GM12878 (cell line): ENCODE data around the gene GRIK1. TPM values are rescaled to one million over a fixed set of nuclear protein-coding genes. Genes with fewer than 3 reads are reported as not detected.

Experiments
- ATAC-seq: fragments of 200-7000 bp; cut with Tn5 transposase; 3 replicates; pipeline ENCODE4 v1.9.1; 2020; ENCODE audit warnings: mild to moderate bottlenecking, moderate library complexity
- BruUV-seq: library from RNA; stranded (reverse); fragments of 400-500 nt; replicated peaks from 2 replicates; lab custom pipeline; 2021; lab: Mats Ljungman, UMichigan
- CTCF ChIA-PET: fragments of 300-600 bp; sonication (Branson Sonifier 250); formaldehyde crosslinking; extraction: SDS; loops from one replicate; lab custom pipeline; 2021; ENCODE audit warnings: inconsistent platforms; lab: Yijun Ruan, JAX
- POLR2A ChIA-PET: fragments of 350-600 bp; formaldehyde crosslinking; extraction: SDS; loops from one replicate; lab custom pipeline; 2021; ENCODE audit warnings: inconsistent platforms; lab: Charles Lee
- RAD21 ChIA-PET: fragments of 300-600 bp; sonication (Branson Sonifier 250); formaldehyde crosslinking; loops from one replicate; lab custom pipeline; 2023; ENCODE audit warnings: antibody characterized with exemption; ENCODE audit not compliant: unreplicated experiment; lab: Charles Lee
- SMC1A ChIA-PET: fragments of 300-600 bp; sonication (Branson Sonifier 250); formaldehyde crosslinking; loops from one replicate; lab custom pipeline; 2023; ENCODE audit not compliant: unreplicated experiment, uncharacterized antibody; lab: Charles Lee
- DNase-seq: peaks from one replicate; pipeline ENCODE4 v3.0.0-alpha.2; 2011; ENCODE audit warnings: low read depth, low spot score
- FAIRE-seq: peaks from 3 replicates; lab custom pipeline; 2011; peaks lifted over from hg19 to GRCh38; lab: Jason Lieb, UNC
- H2AFZ ChIP-seq: 2 replicates; pipeline ENCODE4 v1.6.0; 2011; ENCODE audit warnings: low read depth, low read length, control low read depth; ENCODE audit not compliant: control insufficient read depth
- H3K27ac ChIP-seq: 2 replicates; pipeline ENCODE4 v1.5.1; 2011; ENCODE audit warnings: control low read depth; ENCODE audit not compliant: control insufficient read depth, insufficient read depth
- H3K27me3 ChIP-seq, 2 experiments: replicated peaks in 1 of 2; 2 replicates each; pipeline versions ENCODE4 v1.6.0 to v1.6.1; 2011; ENCODE audit warnings: low read length in 1 of 2; ENCODE audit not compliant: control insufficient read depth in 2 of 2, insufficient read depth in 2 of 2
- H3K36me3 ChIP-seq, 2 experiments: 2 replicates each; pipeline ENCODE4 v1.5.1; 2011; ENCODE audit warnings: low read length in 1 of 2; ENCODE audit not compliant: control insufficient read depth in 2 of 2, insufficient read depth in 2 of 2
- H3K4me1 ChIP-seq: 2 replicates; pipeline ENCODE4 v1.6.1; 2011; ENCODE audit warnings: mild to moderate bottlenecking, low read length, moderate library complexity, mixed read lengths; ENCODE audit not compliant: control insufficient read depth, insufficient read depth
- H3K4me2 ChIP-seq: 2 replicates; pipeline ENCODE4 v1.6.0; 2011; ENCODE audit warnings: control low read depth; ENCODE audit not compliant: control insufficient read depth, insufficient read depth
- H3K4me3 ChIP-seq: fragments of 200-600 bp; sonication (generic); 2 replicates; pipeline ENCODE4 v1.5.1; 2016
- H3K79me2 ChIP-seq: 2 replicates; pipeline ENCODE4 v1.6.0; 2011; ENCODE audit warnings: low read length; ENCODE audit not compliant: control insufficient read depth, insufficient read depth
- H3K9ac ChIP-seq: 2 replicates; pipeline ENCODE4 v1.8.0; 2011; ENCODE audit warnings: low read length, control low read depth, mixed read lengths; ENCODE audit not compliant: control insufficient read depth, insufficient read depth
- H3K9me3 ChIP-seq: replicated peaks from 3 replicates; pipeline ENCODE4 v1.5.1; 2011; ENCODE audit warnings: mild to moderate bottlenecking, low read length; ENCODE audit not compliant: control insufficient read depth, insufficient read depth
- H4K20me1 ChIP-seq: 2 replicates; pipeline ENCODE4 v1.6.0; 2011; ENCODE audit not compliant: control insufficient read depth, insufficient read depth
- EED ChIP-seq: sonication (generic); IDR thresholded peaks from 2 replicates; pipeline ENCODE4 v1.6.1; 2016; ENCODE audit warnings: antibody characterized with exemption, low read depth
- IRF4 ChIP-seq: IDR thresholded peaks from 2 replicates; pipeline ENCODE4 v1.6.1; 2011; ENCODE audit warnings: low read depth, low read length
- JUNB ChIP-seq: IDR thresholded peaks from 2 replicates; pipeline ENCODE4 v1.6.1; 2016; ENCODE audit warnings: antibody characterized with exemption, mild to moderate bottlenecking
- NKRF ChIP-seq: fragments of 450-650 bp; conservative IDR thresholded peaks from 2 replicates; pipeline ENCODE4 v1.6.1; 2017; ENCODE audit warnings: mild to moderate bottlenecking, moderate library complexity
- PKNOX1 ChIP-seq: fragments of 450-650 bp; IDR thresholded peaks from 2 replicates; pipeline ENCODE4 v1.6.1; 2016; ENCODE audit warnings: mild to moderate bottlenecking
- REST ChIP-seq: IDR thresholded peaks from 2 replicates; pipeline ENCODE4 v1.6.1; 2012; ENCODE audit warnings: mild to moderate bottlenecking, low read depth, low read length
- SPI1 ChIP-seq: IDR thresholded peaks from 2 replicates; pipeline ENCODE4 v1.6.1; 2011; ENCODE audit warnings: low read depth, mild to moderate bottlenecking, low read length, moderate library complexity, borderline replicate concordance; ENCODE audit not compliant: insufficient read depth
- WGBS: methylation state at CpG from one replicate; pipeline ENCODE4 v1.1.6; 2016; ENCODE audit warnings: low lambda C conversion rate; ENCODE audit not compliant: insufficient replicate concordance, insufficient coverage; ENCODE audit errors: missing lambda C conversion rate; 5-methylcytosine and 5-hydroxymethylcytosine counted together
- in situ Hi-C: fragments of 300-500 bp; cut with MboI; formaldehyde crosslinking; loops from 9 replicates; pipeline ENCODE4 v1.14.3; 2018; ENCODE audit warnings: mixed read lengths
- intact Hi-C: fragments of 100-400 bp; cut with micrococcal nuclease; formaldehyde crosslinking; loops from one replicate; pipeline ENCODE4 v1.14.2; 2022; ENCODE audit not compliant: unreplicated experiment
- polyA plus RNA-seq, 11 experiments: library from polyadenylated mRNA; depleted of rRNA in 4 of 11; unstranded in 6 of 11; stranded (reverse) in 5 of 11; fragments of >200 nt; fragmentation: Nextera tagmentation in 4 of 11; fragmentation: Illumina TruSeq in 1 of 11; extraction: Ambion mirVana in 4 of 11; extraction: Trizol in 1 of 11; gene quantifications; 1 replicate in 1 of 11; 2 replicates in 10 of 11; pipeline versions ENCODE4 v1.2.1 to v1.2.3, GENCODE V29; 2011 to 2016; ENCODE audit warnings: inconsistent platforms in 2 of 11, missing spikeins in 2 of 11, low read depth in 1 of 11
- total RNA-seq, 4 experiments: library from RNA; depleted of rRNA in 3 of 4; stranded (reverse); fragments of >200 nt in 3 of 4; fragmentation: Illumina TruSeq in 1 of 4; extraction: Trizol in 1 of 4; gene quantifications; 2 replicates each; pipeline versions ENCODE4 v1.2.1 to v1.2.3, GENCODE V29; 2013 to 2021

The GRIK1 gene
- total and polyA plus RNA-seq, 10 of the 15 experiments (the other 5 are each of a cell fraction or from before 2014, with no cell fraction given), result 0.05 to 0.13 (median 0.09) TPM; not detected in 7

GRCh38 chr21:29557931-29558725 is 381.7 kb downstream of the GRIK1 start:
- no peaks in the 10 kb centered on the region for H3K27me3 ChIP-seq
- no peak for TF ChIP-seq PKNOX1
- no peak for TF ChIP-seq EED
- H3K4me2 ChIP-seq, result no peak overlapping the region
- ChIA-PET RAD21 (no interaction called here), CTCF (no interaction called here), SMC1A (interaction anchor here (0.7 kb wide), 1 partner anchor 145 kb away, joined by 3 read pairs; no protein-coding TSS in a partner anchor), POLR2A (no interaction called here)
- in situ Hi-C loops, result no loop called here
- H3K9me3 ChIP-seq, result no peaks in the 10 kb centered on the region
- ATAC-seq (no peak), FAIRE-seq (no peak), DNase-seq (no peak)
- intact Hi-C loops, result no loop called here
- H3K9ac ChIP-seq, result no peak overlapping the region
- H3K36me3 ChIP-seq, result no peaks in the 10 kb centered on the region
- no peak overlapping the region for H3K4me3 ChIP-seq
- no peaks in the 10 kb centered on the region for H4K20me1 ChIP-seq
- no peaks in the 10 kb centered on the region for H3K4me1 ChIP-seq
- BruUV-seq, result no TSS peak
- no peak overlapping the region for H3K27ac ChIP-seq
- H3K79me2 ChIP-seq, result no peaks in the 10 kb centered on the region
- 100% methylated on average over 1 of the region's 1 CpG for WGBS
- H2AFZ ChIP-seq, result no peak overlapping the region

GRCh38 chr21:29557200-29557599 is 382.6 kb downstream of the GRIK1 start:
- H3K27me3 ChIP-seq, result no peaks in the 10 kb centered on the region
- TF ChIP-seq IRF4 (0 out of 2 replicates have a peak, but pooled peaks have one; percentile 37), JUNB (peak; percentile 41), SPI1 (peak; percentile 62), NKRF (no peak), REST (no peak)
- TF ChIP-seq, all 136 proteins: peak for 3
- ChIA-PET SMC1A (no interaction called here), POLR2A (no interaction called here), RAD21 (no interaction called here), CTCF (no interaction called here)
- no peaks in the 10 kb centered on the region for H3K4me1 ChIP-seq
- H3K4me3 ChIP-seq, result no peak overlapping the region
- no peaks in the 10 kb centered on the region for H3K9me3 ChIP-seq
- no TSS peak for BruUV-seq
- no peak overlapping the region for H2AFZ ChIP-seq
- intact Hi-C loops, result no loop called here
- ATAC-seq (peak; percentile 35; the same call in 1 of the 3 replicates), DNase-seq (no peak), FAIRE-seq (no peak)
- 0% methylated on average over 1 of the region's 1 CpG for WGBS
- H3K79me2 ChIP-seq, result no peaks in the 10 kb centered on the region
- H4K20me1 ChIP-seq, result no peaks in the 10 kb centered on the region
- H3K36me3 ChIP-seq, result no peaks in the 10 kb centered on the region
- peak overlapping the region; percentile 33; the same call in 1 of the 2 replicates for H3K4me2 ChIP-seq
- in situ Hi-C loops, result no loop called here
- no peak overlapping the region for H3K27ac ChIP-seq
- no peak overlapping the region for H3K9ac ChIP-seq
